HepG2 (cell line): ENCODE measurements around the gene SERPINB6. TPM values are rescaled to one million over a fixed set of nuclear protein-coding genes. Genes with fewer than 3 reads are reported as not detected.

Experiments used
- ATAC-seq: fragments of 200-7000 bp; cut with Tn5 transposase; 3 replicates; pipeline ENCODE4 v1.9.1; 2020; ENCODE audit warnings: mild to moderate bottlenecking, moderate library complexity
- BruUV-seq: library from RNA; stranded (reverse); fragments of 400-500 nt; replicated peaks from 2 replicates; lab custom pipeline; 2021; lab: Mats Ljungman, UMichigan
- CTCF ChIA-PET: fragments of 300-600 bp; formaldehyde crosslinking; extraction: SDS; loops from one replicate; lab custom pipeline; 2021; ENCODE audit warnings: low total read pairs, inconsistent platforms, low intra/inter-chr PET ratio; lab: Yijun Ruan, JAX
- POLR2A ChIA-PET: fragments of 350-600 bp; sonication (Branson Sonifier 250); formaldehyde crosslinking; loops from one replicate; lab custom pipeline; 2020; ENCODE audit warnings: antibody characterized with exemption, inconsistent platforms; lab: Yijun Ruan, JAX
- DNase-seq: peaks from one replicate; pipeline ENCODE4 v3.0.0-alpha.2; 2015; ENCODE audit warnings: low spot score
- FAIRE-seq: peaks from 3 replicates; lab custom pipeline; 2011; peaks lifted over from hg19 to GRCh38; lab: Jason Lieb, UNC
- H2AFZ ChIP-seq: one replicate; pipeline ENCODE4 v1.6.1; 2011; ENCODE audit warnings: low read length, inconsistent platforms
- H3K27ac ChIP-seq: fragments of 300-600 bp; 3 replicates; pipeline ENCODE4 v1.8.0; 2011; ENCODE audit warnings: mixed run types, mild to moderate bottlenecking, mixed read lengths, low read length, inconsistent platforms; ENCODE audit not compliant: insufficient read depth; ENCODE audit errors: extremely low read length
- H3K27me3 ChIP-seq, 2 experiments: fragments of 200-600 bp in 1 of 2; 2 replicates in 1 of 2; 3 replicates in 1 of 2; pipeline versions ENCODE4 v1.6.0 to v1.8.0; 2011; ENCODE audit warnings: low read length in 2 of 2, mild to moderate bottlenecking in 2 of 2, moderate library complexity in 2 of 2, inconsistent platforms in 1 of 2; ENCODE audit not compliant: insufficient read depth in 2 of 2, control insufficient read depth in 1 of 2
- H3K36me3 ChIP-seq, 2 experiments: fragments of 200-600 bp in 1 of 2; replicated peaks in 1 of 2; 2 replicates in 1 of 2; 3 replicates in 1 of 2; pipeline versions ENCODE4 v1.5.1 to v1.8.0; 2011; ENCODE audit warnings: low read length in 2 of 2, inconsistent platforms in 1 of 2; ENCODE audit not compliant: insufficient read depth in 2 of 2, control insufficient read depth in 1 of 2
- H3K4me1 ChIP-seq: 2 replicates; pipeline ENCODE4 v1.5.1; 2012; ENCODE audit warnings: low read length, inconsistent platforms; ENCODE audit not compliant: insufficient read depth
- H3K4me2 ChIP-seq: 2 replicates; pipeline ENCODE4 v1.6.0; 2011; ENCODE audit warnings: low read depth, low read length, inconsistent platforms
- H3K4me3 ChIP-seq, 3 experiments: fragments of 200-600 bp in 1 of 3; sonication (generic), shearing (Covaris generic) in 1 of 3; replicated peaks in 1 of 3; 2 replicates each; pipeline ENCODE4 v1.5.1; 2011 to 2016; ENCODE audit warnings: low read length in 3 of 3, inconsistent platforms in 2 of 3, low read depth in 2 of 3, mild to moderate bottlenecking in 2 of 3, control low read depth in 1 of 3, mixed read lengths in 1 of 3; ENCODE audit not compliant: insufficient read depth in 1 of 3
- H3K79me2 ChIP-seq: one replicate; pipeline ENCODE4 v1.6.1; 2011; ENCODE audit warnings: low read length, inconsistent platforms; ENCODE audit not compliant: insufficient read depth
- H3K9ac ChIP-seq: 2 replicates; pipeline ENCODE4 v1.6.0; 2011; ENCODE audit warnings: mild to moderate bottlenecking, low read depth, low read length, inconsistent platforms; ENCODE audit not compliant: insufficient read depth
- H3K9me3 ChIP-seq: 2 replicates; pipeline ENCODE4 v1.5.1; 2012; ENCODE audit warnings: mild to moderate bottlenecking, low read length
- H4K20me1 ChIP-seq: 2 replicates; pipeline ENCODE4 v1.6.0; 2011; ENCODE audit warnings: inconsistent platforms, mild to moderate bottlenecking, low read length, moderate library complexity; ENCODE audit not compliant: insufficient read depth
- AHR ChIP-seq: IDR thresholded peaks from 2 replicates; pipeline ENCODE4 v1.6.1; 2018; ENCODE audit warnings: missing genetic modification reagents, missing compliant biosample characterization
- CHCHD3 ChIP-seq: sonication (generic); formaldehyde crosslinking; IDR thresholded peaks from 2 replicates; pipeline ENCODE4 v1.8.0; 2022; ENCODE audit warnings: mild to moderate bottlenecking, missing genetic modification reagents, moderate library complexity
- FOXA3 ChIP-seq: IDR thresholded peaks from 2 replicates; pipeline ENCODE4 v1.6.1; 2016; ENCODE audit warnings: missing genetic modification reagents, missing compliant biosample characterization
- HMG20B ChIP-seq: conservative IDR thresholded peaks from 2 replicates; pipeline ENCODE4 v1.6.1; 2016; ENCODE audit warnings: missing genetic modification reagents, missing compliant biosample characterization
- NRL ChIP-seq: sonication (generic); formaldehyde crosslinking; IDR thresholded peaks from 2 replicates; pipeline ENCODE4 v1.5.0; 2020; ENCODE audit warnings: missing genetic modification reagents, mild to moderate bottlenecking, moderate library complexity, borderline replicate concordance
- REPIN1 ChIP-seq: sonication (generic); formaldehyde crosslinking; IDR thresholded peaks from 2 replicates; pipeline ENCODE4 v1.8.0; 2022; ENCODE audit warnings: missing genetic modification reagents, low read depth, mild to moderate bottlenecking, borderline replicate concordance
- ZMAT3 ChIP-seq: sonication (generic); formaldehyde crosslinking; conservative IDR thresholded peaks from 2 replicates; pipeline ENCODE4 v1.7.0; 2021; ENCODE audit warnings: missing genetic modification reagents
- ZNF232 ChIP-seq: sonication (generic); formaldehyde crosslinking; IDR thresholded peaks from 2 replicates; pipeline ENCODE4 v1.4.0; 2020; ENCODE audit warnings: missing genetic modification reagents, borderline replicate concordance
- ZNF670 ChIP-seq: sonication (generic); formaldehyde crosslinking; IDR thresholded peaks from 2 replicates; pipeline ENCODE4 v1.8.0; 2022; ENCODE audit warnings: mild to moderate bottlenecking, missing genetic modification reagents, borderline replicate concordance
- ZNF788 ChIP-seq: sonication (generic); formaldehyde crosslinking; IDR thresholded peaks from 2 replicates; pipeline ENCODE4 v1.5.0; 2020; ENCODE audit warnings: mild to moderate bottlenecking, missing genetic modification reagents, borderline replicate concordance
- WGBS: methylation state at CpG from one replicate; pipeline ENCODE4 v1.1.6; 2017; ENCODE audit warnings: low lambda C conversion rate; 5-methylcytosine and 5-hydroxymethylcytosine counted together
- in situ Hi-C: cut with HindIII; loops from 2 replicates; pipeline ENCODE4 v1.10.0; 2017; ENCODE audit warnings: low pct_unique_long_range_greater_than_20kb; ENCODE audit not compliant: extremely low pct_ligation_motif_present
- intact Hi-C: fragments of 100-400 bp; cut with micrococcal nuclease; formaldehyde crosslinking; loops from one replicate; pipeline ENCODE4 v1.10.0; 2022; ENCODE audit not compliant: unreplicated experiment
- polyA plus RNA-seq, 8 experiments: library from polyadenylated mRNA; depleted of rRNA in 3 of 8; stranded (reverse) in 7 of 8; unstranded in 1 of 8; fragments of >200 nt; fragmentation: Illumina TruSeq in 4 of 8; extraction: Trizol in 4 of 8; gene quantifications; 2 replicates each; pipeline versions ENCODE4 v1.2.1 to v1.2.3, GENCODE V29; 2011 to 2016; ENCODE audit warnings: low read depth in 4 of 8, missing spikeins in 1 of 8, mixed read lengths in 1 of 8; ENCODE audit not compliant: insufficient read depth in 1 of 8
- total RNA-seq, 5 experiments: library from RNA; depleted of rRNA; stranded (reverse); fragments of >200 nt; fragmentation: Illumina TruSeq; extraction: Trizol; gene quantifications; 2 replicates each; pipeline ENCODE4 v1.2.3, GENCODE V29; 2016; ENCODE audit warnings: low read depth in 1 of 5
- TF ChIP-seq, protein P1 (sequence below): sonication (generic); formaldehyde crosslinking; IDR thresholded peaks from 2 replicates; pipeline ENCODE4 v1.5.1; 2020; ENCODE audit warnings: mild to moderate bottlenecking, moderate library complexity, missing genetic modification reagents
- TF ChIP-seq, protein P2 (sequence below), 2 experiments: sonication (generic) in 1 of 2; formaldehyde crosslinking in 1 of 2; IDR thresholded peaks; 2 replicates each; pipeline versions ENCODE4 v1.4.0 to v1.6.1; 2018 to 2020; ENCODE audit warnings: missing genetic modification reagents in 2 of 2, borderline replicate concordance in 1 of 2, low read depth in 1 of 2, mild to moderate bottlenecking in 1 of 2, missing biosample characterization in 1 of 2
- TF ChIP-seq, protein P3 (sequence below): IDR thresholded peaks from 2 replicates; pipeline ENCODE4 v1.6.1; 2016; ENCODE audit warnings: mild to moderate bottlenecking

Gene SERPINB6
- total and polyA plus RNA-seq, 2 of the 13 experiments (the other 11 are each of a cell fraction or from before 2014, with no cell fraction given) = 38.2 to 61.3 TPM

DNA sequence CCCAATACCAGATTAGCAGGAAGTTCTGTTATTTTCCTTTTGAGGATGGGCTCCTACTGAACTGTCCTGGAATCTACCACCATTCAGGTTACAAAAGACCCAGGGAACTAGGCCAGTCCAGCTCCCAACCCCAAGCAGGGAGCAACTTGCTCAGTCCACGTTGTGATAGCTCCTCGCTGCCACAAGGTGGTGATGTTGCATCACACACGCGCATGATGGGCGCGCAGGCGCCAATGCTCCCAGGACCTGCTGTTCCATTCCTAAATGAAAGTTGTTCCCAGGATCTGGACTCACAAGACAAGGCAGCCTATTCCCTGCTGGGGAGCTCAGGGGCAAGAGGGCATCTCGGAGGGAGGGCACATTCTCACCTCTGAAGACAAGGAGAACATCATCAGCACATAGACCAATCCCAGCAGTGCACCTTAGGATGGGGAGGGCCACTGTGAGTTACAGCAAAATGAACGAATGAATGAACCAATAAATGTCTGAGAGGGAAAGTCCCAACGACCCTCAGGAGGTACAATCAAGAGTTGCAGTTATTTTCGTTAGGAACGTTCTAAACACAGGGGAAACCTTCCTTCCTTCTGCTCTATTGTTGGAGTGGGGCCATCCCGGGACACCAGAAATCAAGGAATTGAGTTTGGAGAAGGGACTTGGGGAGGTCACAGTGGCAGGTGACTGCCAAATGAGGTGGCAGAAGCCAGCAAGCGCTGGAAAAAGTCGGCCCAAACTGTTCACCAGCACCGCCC lies 27.1 kb upstream of the SERPINB6 start (continued):
- TF ChIP-seq, protein P1, sequence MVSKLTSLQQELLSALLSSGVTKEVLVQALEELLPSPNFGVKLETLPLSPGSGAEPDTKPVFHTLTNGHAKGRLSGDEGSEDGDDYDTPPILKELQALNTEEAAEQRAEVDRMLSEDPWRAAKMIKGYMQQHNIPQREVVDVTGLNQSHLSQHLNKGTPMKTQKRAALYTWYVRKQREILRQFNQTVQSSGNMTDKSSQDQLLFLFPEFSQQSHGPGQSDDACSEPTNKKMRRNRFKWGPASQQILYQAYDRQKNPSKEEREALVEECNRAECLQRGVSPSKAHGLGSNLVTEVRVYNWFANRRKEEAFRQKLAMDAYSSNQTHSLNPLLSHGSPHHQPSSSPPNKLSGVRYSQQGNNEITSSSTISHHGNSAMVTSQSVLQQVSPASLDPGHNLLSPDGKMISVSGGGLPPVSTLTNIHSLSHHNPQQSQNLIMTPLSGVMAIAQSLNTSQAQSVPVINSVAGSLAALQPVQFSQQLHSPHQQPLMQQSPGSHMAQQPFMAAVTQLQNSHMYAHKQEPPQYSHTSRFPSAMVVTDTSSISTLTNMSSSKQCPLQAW = peak; percentile 48; the same call in 1 of the 2 replicates
- 0 out of 2 replicates have a peak, but pooled peaks have one; percentile 12 for TF ChIP-seq ZMAT3 (CRISPR knock-in tag)
- TF ChIP-seq, all 625 proteins: peak for 29; not testable (repeated sequence) for 596

DNA sequence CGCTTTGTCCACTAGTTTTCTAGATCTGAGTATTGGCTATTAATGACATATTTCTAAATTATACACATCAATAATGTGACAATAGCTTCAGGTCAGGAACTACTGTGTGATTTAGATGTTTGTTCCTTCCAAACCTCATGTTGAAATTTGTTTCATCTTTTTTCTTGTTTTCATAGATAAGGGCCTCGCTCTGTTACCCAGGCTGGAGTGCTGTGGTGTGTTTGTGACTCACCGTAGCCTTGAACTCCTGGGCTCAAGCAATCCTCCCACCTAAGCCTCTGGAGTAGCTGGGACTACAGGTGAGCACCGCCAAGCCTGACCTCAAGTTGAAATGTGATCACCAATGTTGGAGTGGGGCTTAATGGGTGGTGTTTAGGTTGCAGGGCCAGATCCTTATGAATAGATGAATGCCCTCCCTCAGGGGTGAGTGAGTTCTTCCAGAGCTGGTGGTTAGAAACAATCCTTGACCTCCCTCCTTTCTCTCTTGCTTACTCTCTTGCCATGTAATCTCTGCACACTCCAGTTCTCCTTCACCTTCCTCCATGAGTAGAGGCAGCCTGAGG lies 22.5 kb upstream of the SERPINB6 start:
- BruUV-seq = no TSS peak
- Histone ChIP-seq H3K9ac (no peak overlapping the region), H3K4me2 (peak overlapping the region; percentile 43), H2AFZ (no peak overlapping the region), H3K27ac (peak overlapping the region; percentile 22), H3K9me3 (no peaks in the 10 kb centered on the region), H3K4me1 (peaks cover 53% of the 10 kb centered on the region), H3K4me3 (peak overlapping the region in 1 of 3 experiments; percentile 11; a peak in 1 of 6 replicates), H3K27me3 (no peaks in the 10 kb centered on the region; a peak in 1 of 5 replicates), H3K36me3 (no peaks in the 10 kb centered on the region), H4K20me1 (no peaks in the 10 kb centered on the region), H3K79me2 (no peaks in the 10 kb centered on the region)
- CTCF ChIA-PET = no interaction called here
- POLR2A ChIA-PET = interaction anchor here (0.9 to 1.4 kb wide), 7 partner anchors 22 to 154 kb away, joined by 3 to 14 read pairs (median 7); partner anchors contain the start of genes SERPINB1 and SERPINB6
- in situ Hi-C loops = loop anchor here (10.0 kb wide), 1 partner anchor 261 kb away; the partner anchor contains the start of gene PSMG4
- intact Hi-C loops = loop anchor here (2.0 kb wide), 1 partner anchor 125 kb away; the partner anchor contains the start of gene BPHL
- ATAC-seq (peak; percentile 31), FAIRE-seq (peak; percentile 80), DNase-seq (peak; percentile 93)
- WGBS = 19% methylated on average over 4 of the region's 4 CpGs
- TF ChIP-seq REPIN1 (CRISPR knock-in tag) (peak; percentile 49; the same call in 1 of the 2 replicates), ZNF232 (CRISPR knock-in tag) (no peak), FOXA3 (CRISPR knock-in tag) (peak; percentile 84), NRL (CRISPR knock-in tag) (no peak), CHCHD3 (CRISPR knock-in tag) (no peak), HMG20B (CRISPR knock-in tag) (peak; percentile 74), ZNF788 (CRISPR knock-in tag) (peak; percentile 73; the same call in 1 of the 2 replicates), AHR (CRISPR knock-in tag) (no peak), ZNF670 (CRISPR knock-in tag) (no peak)
- TF ChIP-seq, protein P2, sequence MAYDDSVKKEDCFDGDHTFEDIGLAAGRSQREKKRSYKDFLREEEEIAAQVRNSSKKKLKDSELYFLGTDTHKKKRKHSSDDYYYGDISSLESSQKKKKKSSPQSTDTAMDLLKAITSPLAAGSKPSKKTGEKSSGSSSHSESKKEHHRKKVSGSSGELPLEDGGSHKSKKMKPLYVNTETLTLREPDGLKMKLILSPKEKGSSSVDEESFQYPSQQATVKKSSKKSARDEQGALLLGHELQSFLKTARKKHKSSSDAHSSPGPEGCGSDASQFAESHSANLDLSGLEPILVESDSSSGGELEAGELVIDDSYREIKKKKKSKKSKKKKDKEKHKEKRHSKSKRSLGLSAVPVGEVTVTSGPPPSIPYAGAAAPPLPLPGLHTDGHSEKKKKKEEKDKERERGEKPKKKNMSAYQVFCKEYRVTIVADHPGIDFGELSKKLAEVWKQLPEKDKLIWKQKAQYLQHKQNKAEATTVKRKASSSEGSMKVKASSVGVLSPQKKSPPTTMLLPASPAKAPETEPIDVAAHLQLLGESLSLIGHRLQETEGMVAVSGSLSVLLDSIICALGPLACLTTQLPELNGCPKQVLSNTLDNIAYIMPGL (CRISPR knock-in tag; IDR thresholded peaks at IDR 0.05; ENCODE audit: borderline replicate concordance in 1 of 2, low read depth in 1 of 2) = peak; percentile 32 to 56; a peak in 2 of 4 replicates
- TF ChIP-seq, protein P3, sequence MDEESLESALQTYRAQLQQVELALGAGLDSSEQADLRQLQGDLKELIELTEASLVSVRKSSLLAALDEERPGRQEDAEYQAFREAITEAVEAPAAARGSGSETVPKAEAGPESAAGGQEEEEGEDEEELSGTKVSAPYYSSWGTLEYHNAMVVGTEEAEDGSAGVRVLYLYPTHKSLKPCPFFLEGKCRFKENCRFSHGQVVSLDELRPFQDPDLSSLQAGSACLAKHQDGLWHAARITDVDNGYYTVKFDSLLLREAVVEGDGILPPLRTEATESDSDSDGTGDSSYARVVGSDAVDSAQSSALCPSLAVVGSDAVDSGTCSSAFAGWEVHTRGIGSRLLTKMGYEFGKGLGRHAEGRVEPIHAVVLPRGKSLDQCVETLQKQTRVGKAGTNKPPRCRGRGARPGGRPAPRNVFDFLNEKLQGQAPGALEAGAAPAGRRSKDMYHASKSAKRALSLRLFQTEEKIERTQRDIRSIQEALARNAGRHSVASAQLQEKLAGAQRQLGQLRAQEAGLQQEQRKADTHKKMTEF = peak; percentile 82
